GM23338 (cell line): ENCODE results near the gene BIRC5. TPM values are rescaled to one million over a fixed set of nuclear protein-coding genes. Genes with fewer than 3 reads are reported as not detected.
A peak's percentile ranks its signal among the peaks of the same experiment; 100 is the strongest.

Experiments used
- ATAC-seq: fragments of 200-7000 bp; cut with Tn5 transposase; 3 replicates; pipeline ENCODE4 v1.9.1; 2020
- DNase-seq: peaks from one replicate; pipeline ENCODE4 v3.0.0-alpha.2; 2015; ENCODE audit warnings: low spot score
- H2AFZ ChIP-seq: fragments of 200-600 bp; sonication (generic); 2 replicates; pipeline ENCODE4 v1.8.0; 2016; ENCODE audit warnings: antibody characterized with exemption, mild to moderate bottlenecking, moderate library complexity
- H3F3A ChIP-seq: fragments of 200-600 bp; sonication (generic); replicated peaks from 2 replicates; pipeline ENCODE4 v1.8.0; 2017; ENCODE audit warnings: antibody characterized with exemption, mixed run types, low read depth
- H3K27ac ChIP-seq: fragments of 200-600 bp; sonication (generic); 2 replicates; pipeline ENCODE4 v1.6.1; 2016; ENCODE audit warnings: low read depth
- H3K27me3 ChIP-seq: fragments of 200-600 bp; sonication (generic); 2 replicates; pipeline ENCODE4 v1.8.0; 2016; ENCODE audit warnings: mild to moderate bottlenecking, mixed run types, moderate library complexity; ENCODE audit not compliant: insufficient read depth
- H3K36me3 ChIP-seq: fragments of 200-600 bp; sonication (generic); 2 replicates; pipeline ENCODE4 v1.8.0; 2016; ENCODE audit warnings: mild to moderate bottlenecking; ENCODE audit not compliant: insufficient read depth
- H3K4me1 ChIP-seq: fragments of 200-600 bp; sonication (generic); 2 replicates; pipeline ENCODE4 v1.8.0; 2016; ENCODE audit warnings: mild to moderate bottlenecking, moderate library complexity; ENCODE audit not compliant: insufficient read depth
- H3K4me2 ChIP-seq: fragments of 200-600 bp; sonication (generic); 2 replicates; pipeline ENCODE4 v1.7.1; 2017; ENCODE audit warnings: mixed run types
- H3K4me3 ChIP-seq: fragments of 200-600 bp; sonication (generic); 2 replicates; pipeline ENCODE4 v1.6.1; 2016; ENCODE audit warnings: mixed run types
- H3K79me2 ChIP-seq: fragments of 200-600 bp; sonication (generic); replicated peaks from 2 replicates; pipeline ENCODE4 v1.8.0; 2017; ENCODE audit warnings: mild to moderate bottlenecking; ENCODE audit not compliant: insufficient read depth
- H3K9me2 ChIP-seq: fragments of 200-600 bp; sonication (generic); 2 replicates; pipeline ENCODE4 v1.8.0; 2017; ENCODE audit not compliant: insufficient read depth
- H4K20me1 ChIP-seq: fragments of 200-600 bp; sonication (generic); replicated peaks from 2 replicates; pipeline ENCODE4 v1.8.0; 2017; ENCODE audit warnings: mild to moderate bottlenecking; ENCODE audit not compliant: insufficient read depth
- H3K27ac Mint-ChIP-seq: 2 replicates; pipeline ENCODE4 v1.8.0; 2020; ENCODE audit warnings: inconsistent platforms, mild to moderate bottlenecking, moderate library complexity, mixed read lengths
- H3K27me3 Mint-ChIP-seq: 3 replicates; pipeline ENCODE4 v1.8.0; 2022; ENCODE audit warnings: low read depth, mild to moderate bottlenecking, moderate library complexity, mixed read lengths, inconsistent platforms; ENCODE audit not compliant: insufficient read depth, poor library complexity
- H3K36me3 Mint-ChIP-seq: 3 replicates; pipeline ENCODE4 v1.8.0; 2021; ENCODE audit warnings: low read depth, mild to moderate bottlenecking, inconsistent platforms, moderate library complexity, mixed read lengths
- H3K4me1 Mint-ChIP-seq: 3 replicates; pipeline ENCODE4 v1.8.0; 2020; ENCODE audit warnings: mild to moderate bottlenecking, inconsistent platforms, mixed read lengths
- H3K4me3 Mint-ChIP-seq: 3 replicates; pipeline ENCODE4 v1.8.0; 2021; ENCODE audit warnings: moderate library complexity, mild to moderate bottlenecking, inconsistent platforms, mixed read lengths
- H3K9me3 Mint-ChIP-seq: 3 replicates; pipeline ENCODE4 v1.8.0; 2020; ENCODE audit warnings: moderate library complexity, mild to moderate bottlenecking, inconsistent platforms, mixed read lengths
- EZH2 ChIP-seq: fragments of 200-600 bp; sonication (generic); IDR thresholded peaks from one replicate; pipeline ENCODE4 v1.8.0; 2017; ENCODE audit warnings: antibody characterized with exemption, mild to moderate bottlenecking, low read depth; ENCODE audit not compliant: unreplicated experiment
- ZNF331 ChIP-seq: fragments of 250-450 bp; sonication (Bioruptor Pico); IDR thresholded peaks from 2 replicates; pipeline ENCODE4 v1.5.0; 2020; ENCODE audit warnings: low read depth, mild to moderate bottlenecking, moderate library complexity
- ZNF462 ChIP-seq: fragments of 250-450 bp; sonication (Bioruptor Pico); IDR thresholded peaks from 2 replicates; pipeline ENCODE4 v1.5.0; 2020; ENCODE audit warnings: mild to moderate bottlenecking, moderate library complexity
- polyA plus RNA-seq: library from polyadenylated mRNA; unstranded; fragments of >200 nt; fragmentation: Nextera tagmentation; extraction: Ambion mirVana; gene quantifications from 2 replicates; pipeline ENCODE4 v1.2.1, GENCODE V29; 2016
- total RNA-seq: library from RNA; depleted of rRNA; stranded (reverse); fragments of >200 nt; shearing (Covaris generic); gene quantifications from 2 replicates; pipeline ENCODE4 v1.2.3, GENCODE V29; 2014

The BIRC5 gene
- total and polyA plus RNA-seq, 2 experiments from 2014 or later, result 89.7 to 111 TPM

GRCh38 chr17:78230996-78231935 lies 17.2 kb downstream of the BIRC5 start, which contains the start of gene TMEM235:
TSS of gene TMEM235 (plus strand) at chr17:78231631. CDS start at chr17:78232024, 393 bp downstream.
- Mint-ChIP-seq H3K36me3 (no peaks in the 10 kb centered on the region), H3K27me3 (peaks cover 24% of the 10 kb centered on the region), H3K4me3 (peak within 1 kb of the TSS; percentile 76), H3K4me1 (peaks cover 3% of the 10 kb centered on the region), H3K27ac (no peak within 1 kb of the TSS), H3K9me3 (no peaks in the 10 kb centered on the region)
- TF ChIP-seq ZNF331, result no peak
- TF ChIP-seq EZH2, result no peak
- TF ChIP-seq ZNF462 (CRISPR knock-in tag), result no peak
- Histone ChIP-seq H3K27ac (no peak within 1 kb of the TSS), H3K4me2 (peak within 1 kb of the TSS; percentile 90), H3K27me3 (peaks cover 26% of the 10 kb centered on the region), H2AFZ (peak within 1 kb of the TSS; percentile 95), H3K79me2 (no peaks in the 10 kb centered on the region), H3K4me1 (no peaks in the 10 kb centered on the region), H4K20me1 (no peaks in the 10 kb centered on the region), H3K36me3 (no peaks in the 10 kb centered on the region), H3K9me2 (no peaks in the 10 kb centered on the region), H3F3A (peaks cover under 1% of the 10 kb centered on the region; the same call in 1 of the 2 replicates), H3K4me3 (peak within 1 kb of the TSS; percentile 76)
- ATAC-seq (peak; percentile 26), DNase-seq (peak; percentile 49)
